MCF 10A (cell line): ENCODE data around the gene PSORS1C1. TPM values are rescaled to one million over a fixed set of nuclear protein-coding genes. Genes with fewer than 3 reads are reported as not detected.
"Not testable (repeated sequence)": the region's sequence is repeated elsewhere in the genome, so short reads cannot be mapped to it uniquely, and the experiment has no call there.

Source experiments
- BruUV-seq: library from RNA; stranded (reverse); fragments of 400-500 nt; replicated peaks from 2 replicates; lab custom pipeline; 2021; lab: Mats Ljungman, UMichigan
- CTCF ChIA-PET: fragments of 300-600 bp; sonication (Branson Sonifier 250); formaldehyde crosslinking; extraction: SDS; loops from one replicate; lab custom pipeline; 2021; ENCODE audit warnings: antibody characterized with exemption, inconsistent platforms; lab: Yijun Ruan, JAX
- POLR2A ChIA-PET: fragments of 300-600, 350-650 bp; sonication (Branson Sonifier 250); formaldehyde crosslinking; extraction: SDS; loops from one replicate; lab custom pipeline; 2020; ENCODE audit warnings: antibody characterized with exemption, inconsistent platforms; lab: Yijun Ruan, JAX
- DNase-seq: peaks from one replicate; pipeline ENCODE4 v3.0.0-alpha.2; 2018; ENCODE audit not compliant: unreplicated experiment
- H3K27ac Mint-ChIP-seq: one replicate; pipeline ENCODE4 v1.8.0; 2022; ENCODE audit warnings: mild to moderate bottlenecking, low read depth, mixed read lengths; ENCODE audit not compliant: unreplicated experiment
- H3K27me3 Mint-ChIP-seq: one replicate; pipeline ENCODE4 v1.8.0; 2022; ENCODE audit warnings: mixed read lengths; ENCODE audit not compliant: insufficient read depth, unreplicated experiment
- H3K36me3 Mint-ChIP-seq: one replicate; pipeline ENCODE4 v1.8.0; 2022; ENCODE audit warnings: mild to moderate bottlenecking, moderate library complexity, mixed read lengths; ENCODE audit not compliant: insufficient read depth, unreplicated experiment
- H3K4me1 Mint-ChIP-seq: one replicate; pipeline ENCODE4 v1.8.0; 2022; ENCODE audit warnings: mixed read lengths; ENCODE audit not compliant: insufficient read depth, unreplicated experiment
- H3K4me3 Mint-ChIP-seq: one replicate; pipeline ENCODE4 v1.8.0; 2022; ENCODE audit warnings: mild to moderate bottlenecking, moderate library complexity, mixed read lengths; ENCODE audit not compliant: unreplicated experiment
- H3K9me3 Mint-ChIP-seq: one replicate; pipeline ENCODE4 v1.8.0; 2022; ENCODE audit warnings: mixed read lengths; ENCODE audit not compliant: unreplicated experiment
- CTCF ChIP-seq: fragments of 200-600 bp; IDR thresholded peaks from one replicate; pipeline ENCODE4 v1.8.0; 2022; ENCODE audit warnings: antibody characterized with exemption, mild to moderate bottlenecking; ENCODE audit not compliant: unreplicated experiment
- intact Hi-C: fragments of 100-400 bp; cut with micrococcal nuclease; formaldehyde crosslinking; loops from 2 replicates; pipeline ENCODE4 v1.14.1; 2022
- total RNA-seq: library from RNA; stranded (reverse); gene quantifications from 2 replicates; pipeline ENCODE4 v1.2.3, GENCODE V29; 2022

Gene PSORS1C1
- total RNA-seq, 1 experiment from 2014 or later: 7.7 TPM

- H3K4me1 Mint-ChIP-seq: peaks cover 5% of the 10 kb centered on the region
- ChIA-PET POLR2A (interaction anchor here (0.6 kb wide), 1 partner anchor 206 kb away, joined by 4 read pairs; no protein-coding TSS in a partner anchor), CTCF (no interaction called here)
- no peak overlapping the region for H3K27ac Mint-ChIP-seq
- no TSS peak for BruUV-seq
- H3K9me3 Mint-ChIP-seq: no peaks in the 10 kb centered on the region
- intact Hi-C loops: no loop called here
- no peak for DNase-seq
- peaks cover 15% of the 10 kb centered on the region for H3K36me3 Mint-ChIP-seq
- no peak for TF ChIP-seq CTCF
- H3K4me3 Mint-ChIP-seq: no peak overlapping the region
- H3K27me3 Mint-ChIP-seq: no peaks in the 10 kb centered on the region
Observed at GRCh38 chr6:31165986-31166385, 51.4 kb downstream of the PSORS1C1 start.

- peaks cover 5% of the 10 kb centered on the region for H3K36me3 Mint-ChIP-seq
- H3K27me3 Mint-ChIP-seq: no peaks in the 10 kb centered on the region
- no TSS peak for BruUV-seq
- no peak overlapping the region for H3K4me3 Mint-ChIP-seq
- no peak overlapping the region for H3K27ac Mint-ChIP-seq
- H3K4me1 Mint-ChIP-seq: peaks cover 5% of the 10 kb centered on the region
- ChIA-PET CTCF (no interaction called here), POLR2A (no interaction called here)
- no peak for TF ChIP-seq CTCF
- no peaks in the 10 kb centered on the region for H3K9me3 Mint-ChIP-seq
- no peak for DNase-seq
- intact Hi-C loops: no loop called here
Observed at GRCh38 chr6:31168606-31169005, 54.0 kb downstream of the PSORS1C1 start.

GRCh38 chr6:31169123-31169857 is 54.7 kb downstream of the PSORS1C1 start:
- CTCF ChIA-PET: no interaction called here
- POLR2A ChIA-PET: no interaction called here
- TF ChIP-seq CTCF: no peak
- H3K27me3 Mint-ChIP-seq: no peaks in the 10 kb centered on the region
- BruUV-seq: no TSS peak
- intact Hi-C loops: no loop called here
- H3K4me3 Mint-ChIP-seq: no peak overlapping the region
- H3K27ac Mint-ChIP-seq: no peak overlapping the region
- no peak for DNase-seq
- peaks cover 5% of the 10 kb centered on the region for H3K4me1 Mint-ChIP-seq
- H3K9me3 Mint-ChIP-seq: no peaks in the 10 kb centered on the region
- peaks cover 5% of the 10 kb centered on the region for H3K36me3 Mint-ChIP-seq

- CTCF ChIA-PET, H3K4me1 Mint-ChIP-seq, POLR2A ChIA-PET, H3K36me3 Mint-ChIP-seq, H3K9me3 Mint-ChIP-seq, DNase-seq, intact Hi-C loops, BruUV-seq, H3K4me3 Mint-ChIP-seq, H3K27ac Mint-ChIP-seq, H3K27me3 Mint-ChIP-seq: not testable (repeated sequence)
Observed at GRCh38 chr6:31169858-31170599, 55.4 kb downstream of the PSORS1C1 start.
